Loucy (cell line): ENCODE results near the gene CST3.

Experiments used
- CTCF ChIP-seq: fragments of 200-600 bp; sonication (generic); conservative IDR thresholded peaks from 2 replicates; pipeline ENCODE4 v1.5.1; 2014; ENCODE audit warnings: mild to moderate bottlenecking, antibody characterized with exemption, low read length
- EZH2phosphoT487 ChIP-seq: fragments of 200-600 bp; IDR thresholded peaks from 2 replicates; pipeline ENCODE4 v1.6.1; 2018; ENCODE audit warnings: antibody characterized with exemption, mild to moderate bottlenecking, moderate library complexity, borderline replicate concordance

GRCh38 chr20:23622839-23623343, 14.9 kb downstream of the CST3 start:
- TF ChIP-seq CTCF (no peak), EZH2phosphoT487 (no peak)
